Right renal pelvis (tissue), 4 donors: ENCODE measurements around the gene KIF1A. TPM values are rescaled to one million over a fixed set of nuclear protein-coding genes. Genes with fewer than 3 reads are reported as not detected.
"Not testable (repeated sequence)": the region's sequence is repeated elsewhere in the genome, so short reads cannot be mapped to it uniquely, and the experiment has no call there.

ENCODE experiments used
- DNase-seq, 4 donors: peaks; one replicate each; pipeline ENCODE4 v3.0.0-alpha.2; 2013; ENCODE audit warnings: low read depth in 4 of 4, low spot score in 3 of 4, missing footprints in 1 of 4
- polyA plus RNA-seq, 4 donors: library from polyadenylated mRNA; unstranded; fragments of 120-200 nt; gene quantifications; one replicate each; pipeline ENCODE4 v1.2.1, GENCODE V29; 2013; ENCODE audit not compliant: insufficient read length in 4 of 4

KIF1A gene
- polyA plus RNA-seq, 4 donors = 9.8 to 13.9 (median 11.5) TPM

DNA sequence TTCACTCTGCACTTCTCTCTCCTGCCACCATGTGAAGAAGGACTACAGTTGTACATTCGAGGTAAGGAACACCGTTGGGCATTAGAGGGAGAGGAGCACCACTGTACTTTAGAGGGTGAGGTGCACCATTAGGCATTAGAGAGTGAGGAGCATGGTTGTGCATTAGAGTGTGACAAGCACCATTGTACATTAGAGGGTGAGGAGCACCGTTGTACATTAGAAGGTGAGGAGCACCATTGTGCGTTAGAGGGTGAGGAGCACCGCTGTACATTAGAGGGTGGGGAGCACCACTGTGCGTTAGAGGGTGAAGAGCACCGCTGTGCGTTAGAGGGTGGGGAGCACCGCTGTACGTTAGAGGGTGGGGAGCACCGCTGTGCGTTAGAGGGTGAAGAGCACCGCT, 27.8 kb upstream of the KIF1A start:
- no peak for DNase-seq

GRCh38 chr2:240846873-240847595, 27.0 kb upstream of the KIF1A start:
- DNase-seq = no peak

DNA sequence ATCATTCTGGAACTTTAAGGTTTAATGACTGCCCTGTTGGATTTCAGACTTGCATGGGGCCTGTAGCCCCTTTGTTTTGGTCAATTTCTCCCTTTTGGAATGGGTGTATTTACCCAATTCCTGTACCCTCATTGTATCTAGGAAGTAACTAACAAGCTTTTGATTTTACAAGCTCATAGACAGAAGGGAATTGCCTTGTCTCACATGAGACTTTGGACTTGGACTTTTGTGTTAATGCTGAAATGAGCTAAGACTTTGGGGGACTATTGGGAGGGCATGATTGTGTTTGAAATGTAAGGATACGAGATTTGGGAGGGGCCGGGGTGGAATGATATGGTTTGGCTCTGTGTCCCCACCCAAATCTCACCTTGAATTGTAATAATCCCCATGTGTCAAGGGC, 26.3 kb upstream of the KIF1A start:
- DNase-seq = not testable (repeated sequence)

DNA sequence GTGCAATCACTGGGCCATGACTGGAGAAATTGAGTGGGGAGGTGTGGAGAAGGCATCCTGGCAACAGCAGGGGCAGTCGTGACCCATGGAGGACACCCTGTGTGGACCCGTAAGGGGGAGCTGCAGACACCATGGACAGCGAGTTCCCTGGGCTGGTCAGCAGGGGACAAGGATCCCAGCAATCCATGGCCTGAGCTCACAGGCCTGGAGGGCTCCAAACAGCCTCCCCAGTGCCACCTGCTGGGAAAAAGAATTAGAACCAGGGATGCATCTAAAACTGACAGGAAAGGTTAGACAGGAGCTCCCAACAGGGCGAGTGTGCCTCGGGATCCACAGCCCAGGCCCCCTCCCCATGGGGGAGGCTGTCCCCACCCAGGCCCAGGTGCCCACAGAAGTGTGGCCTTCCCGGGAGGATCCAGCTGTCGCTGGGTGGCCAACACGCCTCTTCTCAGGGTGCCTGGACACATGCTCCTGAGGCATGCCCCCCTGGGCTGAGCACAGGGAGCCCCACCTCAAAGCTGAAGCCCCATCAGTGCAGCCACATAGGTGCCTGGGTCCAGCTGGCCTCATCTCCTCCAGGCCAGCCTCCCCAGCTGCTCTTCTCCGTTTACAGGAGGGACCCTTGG, 20.5 kb upstream of the KIF1A start:
- peak in 2 of 4 donors; percentile 68 to 69 for DNase-seq

- no peak for DNase-seq
These were observed 19.4 kb upstream of the KIF1A start for GRCh38 chr2:240839152-240840143.

- DNase-seq = no peak
These were observed 17.6 kb upstream of the KIF1A start for GRCh38 chr2:240837621-240838020.

DNA sequence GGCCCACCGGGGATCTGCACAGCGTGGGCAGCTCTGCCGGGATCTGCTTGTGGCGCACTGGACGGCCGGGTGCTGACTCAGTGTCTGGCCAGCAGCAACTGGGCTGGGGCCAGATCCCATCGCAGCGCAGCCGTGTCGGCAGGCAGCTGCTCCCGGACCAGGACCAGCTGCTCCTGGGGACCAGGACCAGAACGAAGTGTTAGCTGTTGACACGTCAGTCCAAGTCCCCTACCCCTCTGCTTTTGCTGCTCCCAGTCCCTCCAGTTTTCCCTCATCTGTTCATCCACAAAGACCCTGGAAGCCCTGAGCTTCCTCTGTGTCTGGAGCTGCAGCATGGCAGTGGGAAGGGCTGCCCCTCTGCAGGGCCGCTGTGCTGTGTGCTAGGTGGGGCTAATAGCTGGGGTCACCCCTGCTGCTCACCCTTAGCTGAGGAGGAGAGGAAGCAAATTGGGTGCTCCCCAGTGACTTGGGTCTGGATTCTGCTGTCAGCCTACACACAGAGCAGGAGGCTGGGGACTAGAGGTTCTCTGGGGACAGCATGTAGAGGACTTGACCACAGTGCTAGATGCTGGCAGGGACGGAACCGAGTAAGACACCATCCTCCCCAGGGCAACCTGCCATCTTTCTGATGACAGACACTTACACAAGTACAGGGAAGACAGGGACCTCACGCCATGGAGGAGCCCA, 16.9 kb upstream of the KIF1A start:
- DNase-seq = no peak

- no peak for DNase-seq
These were observed 15.5 kb upstream of the KIF1A start for GRCh38 chr2:240835528-240835927.

GRCh38 chr2:240834377-240834975, 14.5 kb upstream of the KIF1A start:
- DNase-seq = no peak

DNA sequence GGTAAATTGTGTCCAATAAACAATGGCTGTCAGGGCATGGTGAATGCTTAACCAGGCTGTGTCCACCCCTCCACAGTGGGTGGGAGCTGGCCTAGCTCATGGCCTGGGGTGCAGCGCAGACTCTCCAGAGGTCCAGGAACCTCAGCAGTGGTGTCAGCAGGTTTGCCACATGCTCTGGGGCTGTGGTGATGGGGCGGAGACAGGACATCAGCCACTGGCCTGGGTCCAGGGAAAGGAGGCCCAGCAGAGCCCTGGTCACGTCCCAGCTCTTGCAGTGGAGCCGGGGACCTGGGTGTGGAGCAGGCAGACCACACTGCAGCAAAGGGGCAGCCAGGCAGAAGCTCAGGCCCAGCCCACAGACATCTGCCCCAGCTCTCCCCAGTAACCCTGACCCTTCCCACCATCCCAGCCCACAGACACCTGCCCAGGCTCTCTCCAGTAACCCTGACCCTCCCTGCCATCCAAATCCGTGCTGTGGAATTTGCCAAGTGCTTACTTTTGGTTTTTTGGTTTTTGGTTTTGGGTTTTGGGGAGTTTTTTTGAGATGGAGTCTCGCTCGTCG, 13.8 kb upstream of the KIF1A start:
- no peak for DNase-seq

GRCh38 chr2:240832921-240833494, 13.0 kb upstream of the KIF1A start:
- no peak for DNase-seq

- DNase-seq = peak; percentile 63 to 81 (median 76)
These were observed 12.2 kb upstream of the KIF1A start for GRCh38 chr2:240832205-240832727.

- DNase-seq = no peak
These were observed 11.7 kb upstream of the KIF1A start for GRCh38 chr2:240831594-240832204.

GRCh38 chr2:240825476-240825875, 5.5 kb upstream of the KIF1A start:
- no peak for DNase-seq

DNA sequence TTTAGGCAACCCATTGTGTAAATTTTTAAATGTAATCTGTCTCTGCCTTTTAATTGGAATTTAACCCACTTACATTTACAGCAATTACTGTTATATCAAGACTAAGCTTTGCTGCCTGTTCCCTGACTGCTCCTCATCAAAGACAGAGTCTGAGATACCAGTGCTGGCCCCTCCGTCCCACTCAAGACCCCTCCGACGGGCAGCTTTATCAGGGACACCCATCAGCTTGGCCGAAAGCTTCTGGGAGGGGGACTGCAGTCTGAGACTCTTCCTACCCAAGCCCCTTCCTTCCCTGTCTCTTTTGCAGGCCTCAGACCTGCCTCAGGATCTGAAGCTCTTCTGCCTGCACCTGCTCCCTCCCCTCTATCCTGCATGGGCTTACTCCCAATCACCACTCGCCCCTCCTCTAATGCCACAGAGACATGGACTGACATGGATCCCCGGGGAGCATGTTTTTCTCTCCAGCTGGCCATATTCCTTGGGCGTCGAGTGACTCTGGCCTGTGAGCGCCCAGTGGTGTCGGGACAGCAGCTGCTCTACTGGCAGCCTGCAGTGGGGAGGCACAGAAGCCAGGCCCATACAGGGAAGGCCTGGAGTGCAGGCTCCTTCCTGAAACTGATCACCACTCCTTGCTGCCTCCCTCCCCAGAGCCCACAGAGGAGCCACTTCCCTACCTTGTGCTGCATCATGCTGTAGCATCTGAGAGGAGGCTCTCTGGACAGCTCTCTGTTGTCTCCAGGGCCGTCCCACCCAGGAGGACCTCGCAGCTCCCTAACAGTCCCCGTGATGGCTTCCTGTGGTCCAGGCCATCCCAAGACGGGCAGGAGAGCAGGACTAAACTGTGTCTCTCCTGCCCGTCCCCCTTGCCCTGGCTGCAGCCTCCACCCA, 3.7 kb upstream of the KIF1A start:
- DNase-seq = no peak

DNA sequence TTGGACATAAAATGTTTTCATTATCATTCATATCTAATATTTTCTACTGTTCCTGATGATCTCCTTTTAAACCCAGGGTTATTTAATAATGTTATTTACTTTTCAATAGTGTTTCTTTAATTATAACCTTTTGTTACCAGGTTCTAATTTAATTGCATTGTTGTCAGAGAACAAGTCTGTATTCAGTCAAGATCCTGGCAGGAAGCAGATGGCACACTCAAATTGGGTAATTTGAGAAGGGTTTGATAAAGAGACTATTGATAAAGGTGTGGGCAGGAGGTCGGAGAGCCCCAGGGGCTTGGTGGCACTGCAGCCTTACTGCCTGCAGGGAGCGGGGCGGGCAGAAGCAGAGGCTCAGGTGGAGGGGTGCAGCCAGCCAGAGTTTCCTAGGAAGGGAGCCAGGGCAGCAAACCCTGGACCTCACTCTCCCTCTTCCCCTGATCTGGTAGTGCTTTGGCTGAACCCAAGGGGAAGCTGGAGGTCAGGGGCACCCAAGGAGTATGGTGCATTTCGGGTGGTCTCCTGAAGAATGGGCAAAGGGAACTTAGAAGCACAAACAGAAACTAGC, 2.3 kb upstream of the KIF1A start:
- no peak for DNase-seq

DNA sequence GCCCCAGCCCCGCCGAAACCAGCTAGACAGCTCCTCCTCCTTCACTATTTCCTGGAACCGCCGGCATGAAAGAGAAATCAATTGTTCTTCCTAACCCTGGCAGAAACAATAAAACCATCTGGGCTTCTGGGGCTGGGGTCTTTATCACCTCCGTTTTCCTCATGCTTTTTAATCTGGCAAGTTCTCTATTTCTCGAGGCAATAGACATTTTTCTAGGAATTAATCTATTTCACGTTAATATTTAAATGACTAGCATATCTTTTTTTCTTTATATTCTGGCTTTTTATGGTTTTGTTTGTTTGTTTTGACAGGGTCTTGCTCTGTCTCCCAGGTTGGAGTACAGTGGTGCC, 1.4 kb upstream of the KIF1A start:
- no peak for DNase-seq
